Measurements from ENCODE around the gene TAS2R19. TPM values are rescaled to one million over a fixed set of nuclear protein-coding genes. Genes with fewer than 3 reads are reported as not detected.

Gene TAS2R19
- polyA plus RNA-seq, 3 donors = 0.14 TPM; not detected in 2

GRCh38 chr12:11014234-11014633 lies 8.2 kb downstream of the TAS2R19 start:
- H3K27ac ChIP-seq (ENCODE audit: low read depth, low read length) = no peak overlapping the region

GRCh38 chr12:11007608-11008007 lies 14.8 kb downstream of the TAS2R19 start:
- H3K27ac ChIP-seq (ENCODE audit: low read depth, low read length) = no peak overlapping the region
- 97 to 100% (median 100%) methylated on average over 1 of the region's 1 CpG for WGBS, 3 donors

- no peak within 1 kb of the TSS for H3K27ac ChIP-seq (ENCODE audit: low read depth, low read length)
Observed at GRCh38 chr12:10998204-10998603, 24.2 kb downstream of the TAS2R19 start, which contains the start of gene TAS2R20. TSS of gene TAS2R20 (minus strand) at chr12:10998304. CDS start at chr12:10997875, 429 bp downstream.

GRCh38 chr12:10994307-10994706 lies 28.1 kb downstream of the TAS2R19 start:
- no peak overlapping the region for H3K27ac ChIP-seq (ENCODE audit: low read depth, low read length)
- 93 to 100% (median 96%) methylated on average over 3 of the region's 3 CpGs for WGBS, 3 donors

- 92 to 97% (median 96%) methylated on average over 2 of the region's 2 CpGs for WGBS, 3 donors
- no peak overlapping the region for H3K27ac ChIP-seq (ENCODE audit: low read depth, low read length)
Observed at GRCh38 chr12:10989107-10989506, 33.3 kb downstream of the TAS2R19 start.

GRCh38 chr12:10986812-10987211 lies 35.6 kb downstream of the TAS2R19 start, which contains the start of gene TAS2R50:
TSS of gene TAS2R50 (minus strand) at chr12:10986912. CDS start at chr12:10986860, 52 bp downstream.
- 47 to 64% (median 48%) methylated on average over 2 of the region's 2 CpGs for WGBS, 3 donors
- no peak within 1 kb of the TSS for H3K27ac ChIP-seq (ENCODE audit: low read depth, low read length)

GRCh38 chr12:10982244-10982643 lies 40.2 kb downstream of the TAS2R19 start:
- H3K27ac ChIP-seq (ENCODE audit: low read depth, low read length) = no peak overlapping the region
- 88 to 90% (median 90%) methylated on average over 5 of the region's 5 CpGs for WGBS, 3 donors

GRCh38 chr12:10974965-10975364 lies 47.5 kb downstream of the TAS2R19 start:
- 86 to 95% (median 86%) methylated on average over 3 of the region's 3 CpGs for WGBS, 3 donors
- no peak overlapping the region for H3K27ac ChIP-seq (ENCODE audit: low read depth, low read length)

Other genes with a start within 250 kb of the TAS2R19 start
- gene TAS2R7, start 220.0 kb downstream of the TAS2R19 start, polyA plus RNA-seq = not detected
- not detected for gene TAS2R8, start 215.3 kb downstream of the TAS2R19 start, polyA plus RNA-seq
- gene TAS2R9, start 212.5 kb downstream of the TAS2R19 start, polyA plus RNA-seq = under 1 TPM in 1 of 3 donors, not detected in 2; 0.90 TPM
- gene TAS2R10, start 196.3 kb downstream of the TAS2R19 start, polyA plus RNA-seq = under 1 TPM in 1 of 3 donors, not detected in 2; 0.07 TPM
- gene PRR4, start 173.1 kb downstream of the TAS2R19 start, polyA plus RNA-seq = 1 to 10 TPM in 2 of 3 donors, under 1 TPM in 1; 0.59 to 5.5 (median 1.0) TPM
- gene PRH1, start 138.4 kb downstream of the TAS2R19 start, polyA plus RNA-seq = 1 to 10 TPM in 2 of 3 donors, under 1 TPM in 1; 0.79 to 1.3 (median 1.2) TPM
- gene TAS2R13, start 113.1 kb downstream of the TAS2R19 start, polyA plus RNA-seq = not detected
- not detected for gene PRH2, start 93.4 kb downstream of the TAS2R19 start, polyA plus RNA-seq
- gene TAS2R14, start 83.4 kb downstream of the TAS2R19 start, polyA plus RNA-seq = under 1 TPM in 2 of 3 donors, not detected in 1; 0.28 to 0.46 TPM
- gene TAS2R50, start 35.7 kb downstream of the TAS2R19 start, polyA plus RNA-seq = under 1 TPM in 2 of 3 donors, not detected in 1; 0.06 to 0.67 TPM
- under 1 TPM in 2 of 3 donors, not detected in 1; 0.09 to 0.28 TPM for gene TAS2R20, start 24.3 kb downstream of the TAS2R19 start, polyA plus RNA-seq
- gene TAS2R31, start 8.8 kb upstream of the TAS2R19 start, polyA plus RNA-seq = under 1 TPM; 0.06 to 0.67 (median 0.12) TPM
- gene TAS2R46, start 39.7 kb upstream of the TAS2R19 start, polyA plus RNA-seq = not detected
- not detected for gene TAS2R43, start 69.7 kb upstream of the TAS2R19 start, polyA plus RNA-seq
- gene TAS2R30, start 112.0 kb upstream of the TAS2R19 start, polyA plus RNA-seq = under 1 TPM in 1 of 3 donors, not detected in 2; 0.03 TPM
- 10 to 100 TPM in 1 of 3 donors, 1 to 10 TPM in 2; 2.8 to 10.3 (median 6.6) TPM for gene SMIM10L1, start 148.6 kb upstream of the TAS2R19 start, polyA plus RNA-seq
- gene TAS2R42, start 164.3 kb upstream of the TAS2R19 start, polyA plus RNA-seq = not detected
- gene PRB3, start 247.1 kb upstream of the TAS2R19 start, polyA plus RNA-seq = not detected

Measured in adipose tissue (tissue), 3 donors.